Neutrophil (primary cell): ENCODE results near the gene MEIG1.

Source experiments
- H3K27ac ChIP-seq: fragments of 200-600 bp; sonication (generic); 2 replicates; pipeline ENCODE4 v1.5.1; 2016; ENCODE audit warnings: mild to moderate bottlenecking, moderate library complexity
- H3K27me3 ChIP-seq: fragments of 200-600 bp; sonication (generic); 2 replicates; pipeline ENCODE4 v1.6.0; 2016; ENCODE audit warnings: mild to moderate bottlenecking
- H3K36me3 ChIP-seq: fragments of 200-600 bp; sonication (generic); 2 replicates; pipeline ENCODE4 v1.5.1; 2017
- H3K4me1 ChIP-seq, 2 experiments: fragments of 200-600 bp in 1 of 2; sonication (generic) in 1 of 2; 1 replicate in 1 of 2; 2 replicates in 1 of 2; pipeline versions ENCODE4 v1.5.1 to v1.6.1; 2013 to 2016; ENCODE audit warnings: low read depth in 1 of 2, low read length in 1 of 2, mild to moderate bottlenecking in 1 of 2, moderate library complexity in 1 of 2; ENCODE audit not compliant: control insufficient read depth in 1 of 2, insufficient read depth in 1 of 2
- H3K4me3 ChIP-seq, 2 experiments: fragments of 200-600 bp in 1 of 2; sonication (generic) in 1 of 2; 1 replicate in 1 of 2; 2 replicates in 1 of 2; pipeline ENCODE4 v1.5.1; 2013 to 2016; ENCODE audit warnings: low read depth in 1 of 2, low read length in 1 of 2, mild to moderate bottlenecking in 1 of 2, moderate library complexity in 1 of 2
- H3K9me3 ChIP-seq: fragments of 200-600 bp; sonication (generic); 2 replicates; pipeline ENCODE4 v1.5.1; 2016
- TF ChIP-seq, protein P1 (sequence below): fragments of 200-600 bp; sonication (generic); IDR thresholded peaks from 2 replicates; pipeline ENCODE4 v1.5.1; 2016; ENCODE audit warnings: antibody characterized with exemption

The MEIG1 gene

DNA sequence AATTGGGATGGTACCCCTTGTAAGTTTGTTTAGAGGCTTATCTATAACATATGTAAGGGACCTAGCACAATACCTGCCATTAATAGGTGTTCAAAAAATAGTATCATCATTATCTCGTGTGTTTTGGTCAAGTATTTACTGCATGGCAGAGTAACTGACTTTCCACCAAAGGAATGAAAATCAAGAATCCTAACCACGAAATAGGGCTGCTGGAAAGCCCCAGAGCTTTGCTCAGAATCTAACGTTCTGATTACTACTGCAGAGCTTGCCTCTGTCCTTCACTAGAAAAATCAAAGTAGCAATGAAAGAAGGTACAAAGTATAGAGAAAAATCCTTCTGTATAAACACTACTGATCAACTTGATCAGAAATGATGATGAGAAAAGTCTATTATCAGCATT lies 40.2 kb upstream of the MEIG1 start:
- Histone ChIP-seq H3K4me3 (no peak overlapping the region), H3K27ac (no peak overlapping the region), H3K36me3 (peaks cover 82% of the 10 kb centered on the region)

DNA sequence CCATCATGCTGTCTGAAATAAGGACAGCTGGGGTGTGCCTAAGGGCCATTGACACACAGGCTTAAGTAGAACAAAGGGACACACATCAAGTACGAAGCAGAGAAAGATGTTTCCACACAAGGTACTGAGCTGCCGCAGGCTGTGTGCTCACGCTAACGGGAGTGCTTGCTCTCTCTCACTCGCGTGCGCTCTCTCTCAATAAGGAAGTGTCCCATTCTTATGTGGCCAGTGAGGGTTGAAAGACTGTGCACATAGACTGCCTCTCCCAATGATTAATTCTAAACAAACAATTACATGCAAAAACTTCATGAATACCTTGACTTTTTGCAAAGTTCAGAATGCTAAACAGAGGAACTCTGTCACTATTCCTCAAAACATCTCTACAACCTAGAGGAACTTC lies 35.2 kb upstream of the MEIG1 start:
- Histone ChIP-seq H3K4me1 (no peaks in the 10 kb centered on the region), H3K4me3 (no peak overlapping the region), H3K27ac (no peak overlapping the region), H3K27me3 (no peaks in the 10 kb centered on the region), H3K9me3 (no peaks in the 10 kb centered on the region), H3K36me3 (peaks cover 96% of the 10 kb centered on the region)
- TF ChIP-seq, protein P1, sequence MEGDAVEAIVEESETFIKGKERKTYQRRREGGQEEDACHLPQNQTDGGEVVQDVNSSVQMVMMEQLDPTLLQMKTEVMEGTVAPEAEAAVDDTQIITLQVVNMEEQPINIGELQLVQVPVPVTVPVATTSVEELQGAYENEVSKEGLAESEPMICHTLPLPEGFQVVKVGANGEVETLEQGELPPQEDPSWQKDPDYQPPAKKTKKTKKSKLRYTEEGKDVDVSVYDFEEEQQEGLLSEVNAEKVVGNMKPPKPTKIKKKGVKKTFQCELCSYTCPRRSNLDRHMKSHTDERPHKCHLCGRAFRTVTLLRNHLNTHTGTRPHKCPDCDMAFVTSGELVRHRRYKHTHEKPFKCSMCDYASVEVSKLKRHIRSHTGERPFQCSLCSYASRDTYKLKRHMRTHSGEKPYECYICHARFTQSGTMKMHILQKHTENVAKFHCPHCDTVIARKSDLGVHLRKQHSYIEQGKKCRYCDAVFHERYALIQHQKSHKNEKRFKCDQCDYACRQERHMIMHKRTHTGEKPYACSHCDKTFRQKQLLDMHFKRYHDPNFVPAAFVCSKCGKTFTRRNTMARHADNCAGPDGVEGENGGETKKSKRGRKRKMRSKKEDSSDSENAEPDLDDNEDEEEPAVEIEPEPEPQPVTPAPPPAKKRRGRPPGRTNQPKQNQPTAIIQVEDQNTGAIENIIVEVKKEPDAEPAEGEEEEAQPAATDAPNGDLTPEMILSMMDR, result no peak

More for the DNA sequence above, 40.2 kb upstream of the MEIG1 start:
- H3K9me3 ChIP-seq, result no peaks in the 10 kb centered on the region
- TF ChIP-seq, protein P1, result no peak
- no peaks in the 10 kb centered on the region for H3K27me3 ChIP-seq
- no peaks in the 10 kb centered on the region for H3K4me1 ChIP-seq

DNA sequence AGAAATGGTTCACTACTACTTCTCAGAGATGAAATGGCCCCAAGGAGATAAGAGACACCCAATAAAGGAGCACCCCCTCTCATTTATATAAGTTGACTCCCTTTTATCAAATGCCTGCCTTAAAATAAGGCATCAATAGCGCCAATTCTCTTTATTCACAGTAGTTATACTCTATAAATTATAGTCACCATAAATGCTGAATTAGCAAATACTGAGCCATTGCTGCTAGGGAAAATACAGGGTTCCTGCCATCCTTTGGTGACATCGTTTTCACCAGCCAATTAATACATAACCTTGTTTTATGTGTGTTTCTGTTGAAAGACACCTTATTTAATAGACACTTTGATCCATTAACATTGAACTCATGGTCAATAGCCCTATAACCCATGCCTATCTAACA lies 33.9 kb upstream of the MEIG1 start:
- Histone ChIP-seq H3K4me1 (no peaks in the 10 kb centered on the region), H3K27ac (no peak overlapping the region), H3K36me3 (peaks cover 95% of the 10 kb centered on the region)

DNA sequence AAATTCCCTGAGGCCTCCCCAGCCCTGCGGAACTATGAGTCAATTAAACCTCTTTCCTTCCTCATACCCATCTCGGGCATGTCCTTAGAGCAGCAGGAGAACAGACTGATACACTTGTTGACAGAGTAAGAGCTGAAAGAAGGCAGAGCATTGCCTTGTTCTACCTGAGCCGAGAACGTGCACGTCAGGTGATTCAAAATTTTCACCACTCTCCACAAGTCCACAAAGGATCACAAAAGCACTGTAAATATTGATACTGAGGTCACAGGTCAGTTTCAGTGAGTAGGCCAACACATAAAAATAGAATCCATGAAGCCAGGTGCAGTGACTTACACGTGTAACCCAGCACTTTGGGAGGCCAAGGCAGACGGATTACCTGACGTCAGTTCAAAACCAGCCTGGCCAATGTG lies 33.1 kb upstream of the MEIG1 start:
- H3K4me1 ChIP-seq, result no peaks in the 10 kb centered on the region
- TF ChIP-seq, protein P1, result no peak
- H3K9me3 ChIP-seq, result no peaks in the 10 kb centered on the region
- H3K4me3 ChIP-seq, result no peak overlapping the region
- no peak overlapping the region for H3K27ac ChIP-seq
- no peaks in the 10 kb centered on the region for H3K27me3 ChIP-seq
- H3K36me3 ChIP-seq, result peaks cover 95% of the 10 kb centered on the region

More for the DNA sequence above, 33.9 kb upstream of the MEIG1 start:
- H3K4me3 ChIP-seq, result no peak overlapping the region
- no peaks in the 10 kb centered on the region for H3K9me3 ChIP-seq
- TF ChIP-seq, protein P1, result no peak
- no peaks in the 10 kb centered on the region for H3K27me3 ChIP-seq

DNA sequence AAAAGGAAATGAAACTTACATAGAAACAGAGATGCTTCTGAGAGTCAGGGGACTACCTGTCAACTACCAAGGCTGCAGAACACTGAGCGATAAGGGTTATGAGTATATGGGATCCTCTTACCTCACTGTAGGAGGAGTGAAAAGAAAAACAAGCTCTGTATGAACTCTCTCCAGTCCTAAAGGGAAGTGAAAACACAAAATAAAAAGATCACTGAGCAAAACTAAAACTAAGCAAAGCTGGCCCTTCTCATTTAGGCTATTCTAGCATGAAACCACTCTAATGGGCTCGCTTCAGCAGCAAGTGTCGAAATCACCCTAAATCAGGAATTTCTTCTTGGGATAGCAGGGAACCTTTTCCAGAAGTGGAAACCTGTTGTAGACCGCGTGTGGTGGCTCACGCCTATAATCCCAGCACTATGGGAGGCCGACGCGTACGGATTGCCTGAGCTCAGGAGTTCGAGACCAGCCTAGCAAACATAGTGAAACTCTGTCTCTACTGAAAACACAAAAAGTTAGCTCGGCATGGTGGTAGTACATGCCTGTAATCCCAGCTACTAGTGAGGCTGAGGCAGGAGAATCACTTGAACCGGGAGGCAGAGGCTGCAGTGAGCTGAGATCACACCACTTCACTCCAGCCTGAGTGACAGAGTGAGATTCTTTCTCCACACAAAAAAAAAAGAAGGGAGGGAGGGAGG lies 32.3 kb upstream of the MEIG1 start:
- Histone ChIP-seq H3K9me3 (no peaks in the 10 kb centered on the region), H3K36me3 (peaks cover 95% of the 10 kb centered on the region), H3K4me3 (no peak overlapping the region), H3K27ac (no peak overlapping the region), H3K27me3 (no peaks in the 10 kb centered on the region), H3K4me1 (no peaks in the 10 kb centered on the region)
- TF ChIP-seq, protein P1, result no peak
